ENCODE measurements around the gene KPNA1. TPM values are rescaled to one million over a fixed set of nuclear protein-coding genes. Genes with fewer than 3 reads are reported as not detected.

The KPNA1 gene
- total and polyA plus RNA-seq, 3 donors from 2014 or later = 48.1 to 88.2 (median 64.0) TPM

- H3K4me3 ChIP-seq = no peak overlapping the region
- TF ChIP-seq POLR2A (IDR thresholded peaks at IDR 0.05) = no peak
- TF ChIP-seq, protein P1, sequence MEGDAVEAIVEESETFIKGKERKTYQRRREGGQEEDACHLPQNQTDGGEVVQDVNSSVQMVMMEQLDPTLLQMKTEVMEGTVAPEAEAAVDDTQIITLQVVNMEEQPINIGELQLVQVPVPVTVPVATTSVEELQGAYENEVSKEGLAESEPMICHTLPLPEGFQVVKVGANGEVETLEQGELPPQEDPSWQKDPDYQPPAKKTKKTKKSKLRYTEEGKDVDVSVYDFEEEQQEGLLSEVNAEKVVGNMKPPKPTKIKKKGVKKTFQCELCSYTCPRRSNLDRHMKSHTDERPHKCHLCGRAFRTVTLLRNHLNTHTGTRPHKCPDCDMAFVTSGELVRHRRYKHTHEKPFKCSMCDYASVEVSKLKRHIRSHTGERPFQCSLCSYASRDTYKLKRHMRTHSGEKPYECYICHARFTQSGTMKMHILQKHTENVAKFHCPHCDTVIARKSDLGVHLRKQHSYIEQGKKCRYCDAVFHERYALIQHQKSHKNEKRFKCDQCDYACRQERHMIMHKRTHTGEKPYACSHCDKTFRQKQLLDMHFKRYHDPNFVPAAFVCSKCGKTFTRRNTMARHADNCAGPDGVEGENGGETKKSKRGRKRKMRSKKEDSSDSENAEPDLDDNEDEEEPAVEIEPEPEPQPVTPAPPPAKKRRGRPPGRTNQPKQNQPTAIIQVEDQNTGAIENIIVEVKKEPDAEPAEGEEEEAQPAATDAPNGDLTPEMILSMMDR (IDR thresholded peaks at IDR 0.05) = no peak
- DNase-seq = no peak
- 83 to 84% methylated on average over 4 of the region's 4 CpGs for WGBS, 2 donors
- H3K4me1 ChIP-seq = peaks cover 8% of the 10 kb centered on the region
- no peaks in the 10 kb centered on the region for H3K36me3 ChIP-seq (ENCODE audit: low read depth, missing control alignments)
- intact Hi-C loops (cut with DNase I; ENCODE audit: low total_unique reads) = no loop called here
- H3K27me3 ChIP-seq = no peaks in the 10 kb centered on the region
- H3K27ac ChIP-seq = no peak overlapping the region
- no peaks in the 10 kb centered on the region for H3K9me3 ChIP-seq
Measured at GRCh38 chr3:122410111-122410510, 104.6 kb downstream of the KPNA1 start.

GRCh38 chr3:122409446-122409845 is 105.3 kb downstream of the KPNA1 start:
- Histone ChIP-seq H3K4me3 (no peak overlapping the region), H3K9me3 (no peaks in the 10 kb centered on the region), H3K4me1 (peaks cover 2% of the 10 kb centered on the region), H3K36me3 (ENCODE audit: low read depth, missing control alignments) (no peaks in the 10 kb centered on the region), H3K27me3 (no peaks in the 10 kb centered on the region), H3K27ac (no peak overlapping the region)
- TF ChIP-seq, protein P1 (IDR thresholded peaks at IDR 0.05) = no peak
- no peak for TF ChIP-seq POLR2A (IDR thresholded peaks at IDR 0.05)
- no peak for DNase-seq
- intact Hi-C loops (cut with DNase I; ENCODE audit: low total_unique reads) = no loop called here
- WGBS, 2 donors = 74 to 77% methylated on average over 6 of the region's 6 CpGs

GRCh38 chr3:122407946-122408345 is 106.8 kb downstream of the KPNA1 start:
- Histone ChIP-seq H3K27me3 (no peaks in the 10 kb centered on the region), H3K36me3 (ENCODE audit: low read depth, missing control alignments) (no peaks in the 10 kb centered on the region), H3K4me1 (no peaks in the 10 kb centered on the region), H3K27ac (no peak overlapping the region), H3K9me3 (no peaks in the 10 kb centered on the region), H3K4me3 (no peak overlapping the region)
- intact Hi-C loops (cut with DNase I; ENCODE audit: low total_unique reads) = no loop called here
- DNase-seq = no peak
- WGBS, 2 donors = 60 to 94% methylated on average over 1 of the region's 1 CpG
- no peak for TF ChIP-seq POLR2A (IDR thresholded peaks at IDR 0.05)
- TF ChIP-seq, protein P1 (IDR thresholded peaks at IDR 0.05) = no peak

GRCh38 chr3:122406198-122406597 is 108.5 kb downstream of the KPNA1 start:
- no peaks in the 10 kb centered on the region for H3K27me3 ChIP-seq
- TF ChIP-seq, protein P1 (IDR thresholded peaks at IDR 0.05) = no peak
- no peak for TF ChIP-seq POLR2A (IDR thresholded peaks at IDR 0.05)
- no peaks in the 10 kb centered on the region for H3K9me3 ChIP-seq
- no peak overlapping the region for H3K4me3 ChIP-seq
- H3K4me1 ChIP-seq = no peaks in the 10 kb centered on the region
- no peaks in the 10 kb centered on the region for H3K36me3 ChIP-seq (ENCODE audit: low read depth, missing control alignments)
- no peak for DNase-seq
- intact Hi-C loops (cut with DNase I; ENCODE audit: low total_unique reads) = no loop called here
- 95 to 96% methylated on average over 4 of the region's 4 CpGs for WGBS, 2 donors
- no peak overlapping the region for H3K27ac ChIP-seq

DNA sequence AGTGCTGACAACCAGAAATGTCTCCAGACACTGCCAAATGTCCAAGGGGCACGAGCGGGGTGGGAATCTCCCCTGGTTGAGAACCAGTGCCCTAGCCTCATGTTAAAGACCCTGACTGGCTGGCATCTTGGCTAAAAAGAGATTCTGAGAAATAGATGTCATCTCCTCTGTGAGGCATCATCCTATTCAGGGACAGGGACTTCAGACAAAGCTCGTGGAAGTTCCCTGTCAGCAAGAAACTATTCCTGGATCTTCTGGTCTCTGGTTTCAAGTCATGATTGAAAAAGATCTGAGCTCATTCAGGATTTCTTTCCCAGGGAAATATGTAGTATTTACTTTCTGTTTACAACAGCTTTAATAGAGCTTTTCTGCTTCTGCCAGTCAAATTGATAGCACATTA is 109.7 kb downstream of the KPNA1 start:
- DNase-seq = no peak
- intact Hi-C loops (cut with DNase I; ENCODE audit: low total_unique reads) = no loop called here
- no peaks in the 10 kb centered on the region for H3K4me1 ChIP-seq
- H3K27me3 ChIP-seq = no peaks in the 10 kb centered on the region
- H3K27ac ChIP-seq = no peak overlapping the region
- WGBS, 2 donors = 84 to 89% methylated on average over 3 of the region's 3 CpGs
- no peak overlapping the region for H3K4me3 ChIP-seq
- H3K9me3 ChIP-seq = no peaks in the 10 kb centered on the region
- TF ChIP-seq, protein P1 (IDR thresholded peaks at IDR 0.05) = no peak
- TF ChIP-seq POLR2A (IDR thresholded peaks at IDR 0.05) = no peak
- no peaks in the 10 kb centered on the region for H3K36me3 ChIP-seq (ENCODE audit: low read depth, missing control alignments)
